Brain pericyte (primary cell): ENCODE results near the gene CYP46A1.
"Not testable (repeated sequence)": the region's sequence is repeated elsewhere in the genome, so short reads cannot be mapped to it uniquely, and the experiment has no call there.

Experiments used
- DNase-seq: peaks from one replicate; pipeline ENCODE4 v3.0.0-alpha.2; 2012; ENCODE audit warnings: low read depth, low spot score

Gene CYP46A1

GRCh38 chr14:99657645-99658155, 26.4 kb upstream of the CYP46A1 start:
- DNase-seq: no peak

- no peak for DNase-seq
These were observed 25.8 kb upstream of the CYP46A1 start for GRCh38 chr14:99658218-99658845.

GRCh38 chr14:99659333-99659741, 24.8 kb upstream of the CYP46A1 start:
- no peak for DNase-seq

- no peak for DNase-seq
These were observed 24.0 kb upstream of the CYP46A1 start for GRCh38 chr14:99660006-99660566.

- no peak for DNase-seq
These were observed 23.3 kb upstream of the CYP46A1 start for GRCh38 chr14:99660794-99661193.

- DNase-seq: not testable (repeated sequence)
These were observed 22.9 kb upstream of the CYP46A1 start for GRCh38 chr14:99661206-99661605.

- DNase-seq: no peak
These were observed 21.3 kb upstream of the CYP46A1 start for GRCh38 chr14:99662846-99663245.

- DNase-seq: no peak
These were observed 20.6 kb upstream of the CYP46A1 start for GRCh38 chr14:99663386-99664057.

- DNase-seq: no peak
These were observed 19.8 kb upstream of the CYP46A1 start for GRCh38 chr14:99664058-99664936.

- no peak for DNase-seq
These were observed 19.2 kb upstream of the CYP46A1 start for GRCh38 chr14:99664937-99665273.

- DNase-seq: no peak
These were observed 17.6 kb upstream of the CYP46A1 start for GRCh38 chr14:99666533-99666932.

- DNase-seq: no peak
These were observed 17.1 kb upstream of the CYP46A1 start for GRCh38 chr14:99667045-99667444.

- no peak for DNase-seq
These were observed 16.3 kb upstream of the CYP46A1 start for GRCh38 chr14:99667821-99668220.

GRCh38 chr14:99668307-99669295, 15.5 kb upstream of the CYP46A1 start:
- DNase-seq: no peak

- no peak for DNase-seq
These were observed 13.5 kb upstream of the CYP46A1 start for GRCh38 chr14:99670361-99671234.

- no peak for DNase-seq
These were observed 12.6 kb upstream of the CYP46A1 start for GRCh38 chr14:99671235-99672224.

GRCh38 chr14:99672506-99673304, 11.4 kb upstream of the CYP46A1 start:
- DNase-seq: no peak
